C4-2B (cell line): ENCODE measurements around the gene LSMEM2.

ENCODE experiments used
- ZFX ChIP-seq: fragments of 450-650 bp; IDR thresholded peaks from 2 replicates; pipeline ENCODE4 v1.6.1; 2017
- TF ChIP-seq, protein P1 (sequence below): fragments of 450-650 bp; conservative IDR thresholded peaks from 2 replicates; pipeline ENCODE4 v1.5.1; 2017; ENCODE audit warnings: mild to moderate bottlenecking

DNA sequence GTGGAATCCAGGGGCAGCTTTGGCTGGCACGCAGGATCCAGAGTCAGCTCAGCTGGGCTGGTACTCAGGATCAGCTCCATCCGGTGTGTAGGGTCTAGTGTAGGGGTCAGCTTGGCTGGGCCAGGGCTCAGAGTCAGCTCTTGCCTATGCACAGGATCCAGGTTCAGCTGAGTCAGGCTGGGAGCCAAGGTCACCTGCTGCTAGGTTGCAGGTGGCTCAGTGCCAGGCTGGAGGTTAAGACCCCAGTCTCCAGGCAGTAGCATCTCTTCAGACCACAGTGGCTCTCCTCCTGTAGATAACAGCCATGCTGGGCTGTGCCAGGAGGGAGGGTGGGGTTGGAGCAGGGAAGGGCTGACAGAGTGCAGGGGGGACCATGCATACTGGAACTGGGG, 18.5 kb downstream of the LSMEM2 start:
- TF ChIP-seq, protein P1, sequence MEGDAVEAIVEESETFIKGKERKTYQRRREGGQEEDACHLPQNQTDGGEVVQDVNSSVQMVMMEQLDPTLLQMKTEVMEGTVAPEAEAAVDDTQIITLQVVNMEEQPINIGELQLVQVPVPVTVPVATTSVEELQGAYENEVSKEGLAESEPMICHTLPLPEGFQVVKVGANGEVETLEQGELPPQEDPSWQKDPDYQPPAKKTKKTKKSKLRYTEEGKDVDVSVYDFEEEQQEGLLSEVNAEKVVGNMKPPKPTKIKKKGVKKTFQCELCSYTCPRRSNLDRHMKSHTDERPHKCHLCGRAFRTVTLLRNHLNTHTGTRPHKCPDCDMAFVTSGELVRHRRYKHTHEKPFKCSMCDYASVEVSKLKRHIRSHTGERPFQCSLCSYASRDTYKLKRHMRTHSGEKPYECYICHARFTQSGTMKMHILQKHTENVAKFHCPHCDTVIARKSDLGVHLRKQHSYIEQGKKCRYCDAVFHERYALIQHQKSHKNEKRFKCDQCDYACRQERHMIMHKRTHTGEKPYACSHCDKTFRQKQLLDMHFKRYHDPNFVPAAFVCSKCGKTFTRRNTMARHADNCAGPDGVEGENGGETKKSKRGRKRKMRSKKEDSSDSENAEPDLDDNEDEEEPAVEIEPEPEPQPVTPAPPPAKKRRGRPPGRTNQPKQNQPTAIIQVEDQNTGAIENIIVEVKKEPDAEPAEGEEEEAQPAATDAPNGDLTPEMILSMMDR = no peak
- TF ChIP-seq ZFX = no peak
